IMR-90 (cell line): ENCODE results near the gene SLC25A52. TPM values are rescaled to one million over a fixed set of nuclear protein-coding genes. Genes with fewer than 3 reads are reported as not detected.

Source experiments
- ATAC-seq: fragments of 200-7000 bp; cut with Tn5 transposase; 2 replicates; pipeline ENCODE4 v1.9.1; 2020; ENCODE audit warnings: low read depth, mild to moderate bottlenecking, moderate library complexity
- BruUV-seq: library from RNA; stranded (reverse); fragments of 400-500 nt; replicated peaks from 2 replicates; lab custom pipeline; 2021; lab: Mats Ljungman, UMichigan
- CTCF ChIA-PET: fragments of 300-600 bp; formaldehyde crosslinking; extraction: SDS; loops from one replicate; lab custom pipeline; 2021; ENCODE audit warnings: antibody characterized with exemption; lab: Yijun Ruan, JAX
- POLR2A ChIA-PET: fragments of 300-600 bp; sonication (Branson Sonifier 250); formaldehyde crosslinking; loops from one replicate; lab custom pipeline; 2022; ENCODE audit warnings: antibody characterized with exemption; ENCODE audit not compliant: unreplicated experiment; lab: Charles Lee
- DNase-seq: peaks from one replicate; pipeline ENCODE4 v3.0.0; 2013
- H2AFZ ChIP-seq: replicated peaks from 2 replicates; pipeline ENCODE3; 2013; ENCODE audit warnings: low read length, mild to moderate bottlenecking; ENCODE audit not compliant: poor library complexity
- H2AK5ac ChIP-seq: 2 replicates; pipeline ENCODE4 v1.6.1; 2013; ENCODE audit warnings: low read depth, low read length, inconsistent platforms
- H2AK9ac ChIP-seq: replicated peaks from 2 replicates; pipeline ENCODE3; 2013; ENCODE audit warnings: mild to moderate bottlenecking, low read depth, low read length, moderate library complexity; ENCODE audit not compliant: poor library complexity
- H2BK120ac ChIP-seq: 2 replicates; pipeline ENCODE4 v1.6.1; 2013; ENCODE audit warnings: low read depth, low read length, inconsistent platforms
- H2BK15ac ChIP-seq: 3 replicates; pipeline ENCODE4 v1.6.1; 2013; ENCODE audit warnings: low read depth, low read length, inconsistent platforms
- H2BK20ac ChIP-seq: 2 replicates; pipeline ENCODE4 v1.6.1; 2013; ENCODE audit warnings: low read depth, mild to moderate bottlenecking, inconsistent platforms, low read length, moderate library complexity
- H2BK5ac ChIP-seq: 2 replicates; pipeline ENCODE4 v1.6.1; 2013; ENCODE audit warnings: mild to moderate bottlenecking, low read depth, low read length, inconsistent platforms; ENCODE audit not compliant: poor library complexity, severe bottlenecking
- H3K14ac ChIP-seq: replicated peaks from 2 replicates; pipeline ENCODE4 v1.6.1; 2013; ENCODE audit warnings: low read depth, low read length, inconsistent platforms
- H3K18ac ChIP-seq: 2 replicates; pipeline ENCODE4 v1.6.1; 2013; ENCODE audit warnings: low read depth, low read length, control low read depth
- H3K23ac ChIP-seq: 2 replicates; pipeline ENCODE4 v1.6.1; 2013; ENCODE audit warnings: low read depth, low read length, inconsistent platforms
- H3K27ac ChIP-seq: 2 replicates; pipeline ENCODE4 v1.5.1; 2013; ENCODE audit warnings: mild to moderate bottlenecking, control low read depth, low read length; ENCODE audit not compliant: insufficient read depth
- H3K27me3 ChIP-seq: 2 replicates; pipeline ENCODE4 v1.6.1; 2013; ENCODE audit warnings: low read length; ENCODE audit not compliant: control insufficient read depth, insufficient read depth
- H3K36me3 ChIP-seq: 2 replicates; pipeline ENCODE4 v1.6.1; 2013; ENCODE audit warnings: low read length, mixed read lengths; ENCODE audit not compliant: control insufficient read depth, insufficient read depth
- H3K4ac ChIP-seq: 2 replicates; pipeline ENCODE4 v1.6.1; 2013; ENCODE audit warnings: low read depth, low read length, inconsistent platforms
- H3K4me1 ChIP-seq: 2 replicates; pipeline ENCODE4 v1.6.1; 2013; ENCODE audit warnings: low read length, mixed read lengths; ENCODE audit not compliant: control insufficient read depth, insufficient read depth
- H3K4me2 ChIP-seq: 2 replicates; pipeline ENCODE4 v1.6.1; 2013; ENCODE audit warnings: low read depth, mild to moderate bottlenecking, control low read depth, low read length, moderate library complexity
- H3K4me3 ChIP-seq: 2 replicates; pipeline ENCODE4 v1.5.1; 2013; ENCODE audit warnings: low read depth, mild to moderate bottlenecking, control low read depth, low read length, moderate library complexity; ENCODE audit not compliant: insufficient read depth
- H3K56ac ChIP-seq: 2 replicates; pipeline ENCODE4 v1.6.1; 2013; ENCODE audit warnings: low read length, inconsistent platforms; ENCODE audit not compliant: insufficient read depth; ENCODE audit errors: extremely low read depth
- H3K79me1 ChIP-seq, 2 experiments: 2 replicates each; pipeline ENCODE4 v1.6.1; 2013; ENCODE audit warnings: low read length in 2 of 2, inconsistent platforms in 1 of 2, low read depth in 1 of 2
- H3K9ac ChIP-seq: 2 replicates; pipeline ENCODE4 v1.6.1; 2013; ENCODE audit warnings: low read depth, low read length, control low read depth
- H3K9me1 ChIP-seq: 2 replicates; pipeline ENCODE4 v1.6.1; 2013; ENCODE audit warnings: low read length, inconsistent platforms; ENCODE audit not compliant: insufficient read depth
- H3K9me3 ChIP-seq: 2 replicates; pipeline ENCODE4 v1.6.1; 2013; ENCODE audit warnings: low read length; ENCODE audit not compliant: control insufficient read depth, insufficient read depth
- H4K20me1 ChIP-seq: 2 replicates; pipeline ENCODE4 v1.6.1; 2013; ENCODE audit warnings: low read length, inconsistent platforms; ENCODE audit not compliant: insufficient read depth
- H4K5ac ChIP-seq: 2 replicates; pipeline ENCODE4 v1.6.1; 2013; ENCODE audit warnings: mild to moderate bottlenecking, low read depth, low read length, control low read depth
- H4K8ac ChIP-seq, 2 experiments: 2 replicates each; pipeline ENCODE4 v1.6.1; 2013; ENCODE audit warnings: low read depth in 2 of 2, low read length in 2 of 2, control low read depth in 1 of 2, inconsistent platforms in 1 of 2
- H4K91ac ChIP-seq: 2 replicates; pipeline ENCODE4 v1.6.1; 2013; ENCODE audit warnings: low read depth, low read length, inconsistent platforms; ENCODE audit not compliant: insufficient read depth
- CHD1 ChIP-seq: IDR thresholded peaks from 2 replicates; pipeline ENCODE4 v1.6.1; 2012; ENCODE audit warnings: low read depth, low read length, improper control_type of control experiment
- CTCF ChIP-seq: conservative IDR thresholded peaks from 2 replicates; pipeline ENCODE4 v1.5.1; 2012; ENCODE audit warnings: mild to moderate bottlenecking, low read depth, low read length, improper control_type of control experiment
- FOS ChIP-seq: fragments of 150-350 bp; IDR thresholded peaks from 2 replicates; pipeline ENCODE4 v1.6.1; 2016; ENCODE audit warnings: low read depth, low read length
- RAD21 ChIP-seq: IDR thresholded peaks from 2 replicates; pipeline ENCODE4 v1.6.1; 2012; ENCODE audit warnings: low read length, improper control_type of control experiment
- SMC3 ChIP-seq: fragments of 150-350 bp; IDR thresholded peaks from 2 replicates; pipeline ENCODE4 v1.6.1; 2016; ENCODE audit warnings: low read depth, mild to moderate bottlenecking, antibody characterized with exemption, low read length, moderate library complexity
- WGBS, 2 experiments: methylation state at CpG; one replicate each; pipeline versions ENCODE4 v1.1.5 to v1.1.7; 2013; ENCODE audit warnings: missing lambda C conversion rate in 2 of 2; ENCODE audit not compliant: insufficient read length in 1 of 2; ENCODE audit errors: extremely low coverage in 2 of 2; 5-methylcytosine and 5-hydroxymethylcytosine counted together
- dilution Hi-C: fragments of 300-500 bp; cut with HindIII; formaldehyde crosslinking; loops from one replicate; pipeline ENCODE4 v1.14.3; 2018; ENCODE audit warnings: low sequenced_read_pairs; ENCODE audit not compliant: unreplicated experiment
- in situ Hi-C: fragments of 300-500 bp; cut with MboI; formaldehyde crosslinking; loops from 3 replicates; pipeline ENCODE4 v1.14.3; 2019; ENCODE audit warnings: low sequenced_read_pairs, inconsistent platforms, mixed read lengths
- intact Hi-C: fragments of 100-400 bp; cut with micrococcal nuclease; formaldehyde crosslinking; loops from 2 replicates; pipeline ENCODE4 v1.10.0; 2022
- polyA plus RNA-seq, 3 experiments: library from polyadenylated mRNA; depleted of rRNA; stranded (reverse); fragments of >200 nt; gene quantifications; 2 replicates each; pipeline ENCODE4 v1.2.3, GENCODE V29; 2012; ENCODE audit warnings: low replicate concordance in 1 of 3
- total RNA-seq: library from RNA; depleted of rRNA; stranded (reverse); fragments of >200 nt; gene quantifications from 2 replicates; pipeline ENCODE4 v1.2.3, GENCODE V29; 2012

Gene SLC25A52
- total and polyA plus RNA-seq, 2 of the 4 experiments (the other 2 are of a cell fraction) = not detected

- 0 out of 2 replicates have a peak, but pooled peaks cover 3% of the 10 kb centered on the region for H3K9me3 ChIP-seq
- H3K14ac ChIP-seq = no peak overlapping the region
- no peaks in the 10 kb centered on the region for H4K20me1 ChIP-seq
- no peaks in the 10 kb centered on the region for H3K9me1 ChIP-seq
- dilution Hi-C loops = no loop called here
- TF ChIP-seq CHD1 (no peak), FOS (no peak), CTCF (peak; percentile 63), RAD21 (peak; percentile 56), SMC3 (peak; percentile 39)
- BruUV-seq = no TSS peak
- H3K4ac ChIP-seq = no peak overlapping the region
- peaks cover 14% of the 10 kb centered on the region for H3K27me3 ChIP-seq
- H3K4me2 ChIP-seq = no peak overlapping the region
- no peak overlapping the region for H3K27ac ChIP-seq
- no peak overlapping the region for H4K5ac ChIP-seq
- ATAC-seq = peak; percentile 98
- intact Hi-C loops = loop anchor here (1.0 to 2.0 kb wide), 2 partner anchors 166 to 298 kb away; no protein-coding TSS in a partner anchor
- H2AFZ ChIP-seq = no peak overlapping the region
- H3K79me1 ChIP-seq = no peaks in the 10 kb centered on the region
- no peak overlapping the region for H3K56ac ChIP-seq
- ChIA-PET POLR2A (no interaction called here), CTCF (interaction anchor here (0.6 to 1.4 kb wide), 10 partner anchors 9 to 166 kb away, joined by 3 to 6 read pairs (median 4); no protein-coding TSS in a partner anchor)
- H3K36me3 ChIP-seq = no peaks in the 10 kb centered on the region
- H2BK15ac ChIP-seq = no peak overlapping the region
- H2BK5ac ChIP-seq = no peak overlapping the region
- no peaks in the 10 kb centered on the region for H3K4me1 ChIP-seq
- DNase-seq = peak; percentile 63
- no peak overlapping the region for H4K8ac ChIP-seq
- no peak overlapping the region for H2AK9ac ChIP-seq
- H3K23ac ChIP-seq = no peak overlapping the region
- H4K91ac ChIP-seq = no peak overlapping the region
- H3K18ac ChIP-seq = no peak overlapping the region
- in situ Hi-C loops = loop anchor here (10.0 kb wide), 1 partner anchor 168 kb away; no protein-coding TSS in a partner anchor
- no CpG with 5 or more reads among the region's 7 CpGs for WGBS, 2 experiments
- no peak overlapping the region for H3K4me3 ChIP-seq
- H3K9ac ChIP-seq = no peak overlapping the region
- H2BK120ac ChIP-seq = no peak overlapping the region
- no peak overlapping the region for H2BK20ac ChIP-seq
- H2AK5ac ChIP-seq = no peak overlapping the region
Measured at GRCh38 chr18:31722369-31722957, 38.2 kb downstream of the SLC25A52 start.
